K562 (cell line): ENCODE data around the gene HDAC9. TPM values are rescaled to one million over a fixed set of nuclear protein-coding genes. Genes with fewer than 3 reads are reported as not detected.

Source experiments
- ATAC-seq: fragments of 200-7000 bp; cut with Tn5 transposase; 3 replicates; pipeline ENCODE4 v1.9.1; 2020; ENCODE audit warnings: moderate library complexity
- Bru-seq: library from RNA; stranded (reverse); fragments of 400-500 nt; gene quantifications from one replicate; lab custom pipeline; 2021; lab: Mats Ljungman, UMichigan
- BruChase-seq, 2 experiments: library from RNA; stranded (reverse); fragments of 400-500 nt; gene quantifications; one replicate each; lab custom pipeline; 2021; lab: Mats Ljungman, UMichigan
- BruUV-seq: library from RNA; stranded (reverse); fragments of 400-500 nt; replicated peaks from 2 replicates; lab custom pipeline; 2021; lab: Mats Ljungman, UMichigan
- CTCF ChIA-PET: fragments of 300-600 bp; formaldehyde crosslinking; extraction: SDS; loops from one replicate; lab custom pipeline; 2021; ENCODE audit warnings: low intra/inter-chr PET ratio; lab: Yijun Ruan, JAX
- POLR2A ChIA-PET: fragments of 300-600, 350-650 bp; sonication (Branson Sonifier 250); formaldehyde crosslinking; extraction: SDS; loops from one replicate; lab custom pipeline; 2021; ENCODE audit warnings: antibody characterized with exemption, inconsistent platforms; lab: Yijun Ruan, JAX
- DNase-seq, 4 experiments: peaks; one replicate each; pipeline versions ENCODE4 v3.0.0 to v3.0.0-alpha.2; 2011 to 2018; ENCODE audit warnings: low spot score in 3 of 4, mixed read lengths in 3 of 4; ENCODE audit errors: extremely low read depth in 1 of 4
- FAIRE-seq: peaks from 2 replicates; lab custom pipeline; 2011; peaks lifted over from hg19 to GRCh38; lab: Jason Lieb, UNC
- H2AFZ ChIP-seq: 2 replicates; pipeline ENCODE4 v1.6.0; 2011; ENCODE audit warnings: low read depth, low read length, control low read depth, inconsistent platforms
- H3K27ac ChIP-seq: fragments of 200-600 bp; 3 replicates; pipeline ENCODE4 v1.8.0; 2011; ENCODE audit warnings: low read depth, mild to moderate bottlenecking, control low read depth, inconsistent platforms, low read length, moderate library complexity, mixed read lengths; ENCODE audit errors: extremely low read depth
- H3K27me3 ChIP-seq, 2 experiments: fragments of 300-600 bp in 1 of 2; 2 replicates in 1 of 2; 3 replicates in 1 of 2; pipeline versions ENCODE4 v1.6.0 to v1.8.0; 2011; ENCODE audit warnings: inconsistent platforms in 2 of 2, low read length in 2 of 2, mild to moderate bottlenecking in 1 of 2, mixed read lengths in 1 of 2, moderate library complexity in 1 of 2; ENCODE audit not compliant: control insufficient read depth in 2 of 2, insufficient read depth in 2 of 2
- H3K36me3 ChIP-seq: fragments of 300-600 bp; 3 replicates; pipeline ENCODE4 v1.8.0; 2011; ENCODE audit warnings: mild to moderate bottlenecking, low read length, inconsistent platforms; ENCODE audit not compliant: control insufficient read depth, insufficient read depth
- H3K4me1 ChIP-seq, 2 experiments: fragments of 200-600 bp in 1 of 2; replicated peaks in 1 of 2; 2 replicates in 1 of 2; 3 replicates in 1 of 2; pipeline versions ENCODE4 v1.5.1 to v1.8.0; 2011; ENCODE audit warnings: inconsistent platforms in 2 of 2, low read length in 2 of 2, mild to moderate bottlenecking in 1 of 2, mixed read lengths in 1 of 2, moderate library complexity in 1 of 2; ENCODE audit not compliant: control insufficient read depth in 2 of 2, insufficient read depth in 2 of 2
- H3K4me2 ChIP-seq: 2 replicates; pipeline ENCODE4 v1.6.1; 2011; ENCODE audit warnings: low read length, control low read depth, inconsistent platforms, mixed read lengths; ENCODE audit not compliant: insufficient read depth
- H3K4me3 ChIP-seq: fragments of 200-600 bp; sonication (generic), shearing (Covaris generic); 2 replicates; pipeline ENCODE4 v1.5.1; 2016; ENCODE audit warnings: control low read depth, inconsistent platforms
- H3K79me2 ChIP-seq: fragments of 200-600 bp; 3 replicates; pipeline ENCODE4 v1.8.0; 2011; ENCODE audit warnings: low read length, inconsistent platforms; ENCODE audit not compliant: control insufficient read depth, insufficient read depth
- H3K9ac ChIP-seq, 2 experiments: 2 replicates each; pipeline versions ENCODE4 v1.6.0 to v1.6.1; 2011; ENCODE audit warnings: low read depth in 2 of 2, low read length in 2 of 2, control low read depth in 1 of 2, inconsistent platforms in 1 of 2, mild to moderate bottlenecking in 1 of 2, mixed read lengths in 1 of 2; ENCODE audit not compliant: insufficient read depth in 1 of 2
- H3K9me1 ChIP-seq: one replicate; pipeline ENCODE4 v1.6.0; 2011; ENCODE audit warnings: inconsistent platforms, mild to moderate bottlenecking, low read length, moderate library complexity; ENCODE audit not compliant: control insufficient read depth, insufficient read depth
- H3K9me3 ChIP-seq: replicated peaks from 2 replicates; pipeline ENCODE4 v1.5.1; 2011; ENCODE audit warnings: low read depth, low read length, inconsistent platforms; ENCODE audit not compliant: control insufficient read depth, insufficient read depth
- H4K20me1 ChIP-seq: replicated peaks from 2 replicates; pipeline ENCODE4 v1.6.1; 2011; ENCODE audit warnings: low read length, inconsistent platforms, mixed read lengths; ENCODE audit not compliant: control insufficient read depth, insufficient read depth
- BHLHE40 ChIP-seq: IDR thresholded peaks from 2 replicates; pipeline ENCODE4 v1.6.1; 2011; ENCODE audit warnings: low read length, improper control_type of control experiment
- MEF2D ChIP-seq: conservative IDR thresholded peaks from 2 replicates; pipeline ENCODE4 v1.6.1; 2016; ENCODE audit warnings: low read depth, missing genetic modification characterization, missing compliant biosample characterization
- WGBS: fragments of 100-300 bp; shearing (Covaris generic); methylation state at CpG from one replicate; pipeline ENCODE4 v1.1.6; 2016; ENCODE audit warnings: low coverage, mixed read lengths; ENCODE audit not compliant: insufficient coverage; ENCODE audit errors: missing lambda C conversion rate; 5-methylcytosine and 5-hydroxymethylcytosine counted together
- in situ Hi-C: fragments of 300-500 bp; cut with MboI; formaldehyde crosslinking; loops from 4 replicates; pipeline ENCODE4 v1.15.0; 2018; ENCODE audit warnings: inconsistent platforms, mixed read lengths
- intact Hi-C: fragments of 100-400 bp; cut with micrococcal nuclease; formaldehyde crosslinking; loops from 2 replicates; pipeline ENCODE4 v1.14.2; 2022
- long read RNA-seq, 3 experiments: library from polyadenylated mRNA in 2 of 3; library from RNA in 1 of 3; unstranded in 2 of 3; stranded (forward) in 1 of 3; transcript quantifications; one replicate each; pipeline ENCODE4 v2.0.0, GENCODE V29; 2019 to 2022
- polyA minus RNA-seq, 3 experiments: library from RNA; depleted of rRNA, polyadenylated mRNA; stranded (reverse); fragments of >200 nt; gene quantifications; 2 replicates each; pipeline ENCODE4 v1.2.3, GENCODE V29; 2011
- polyA plus RNA-seq, 8 experiments: library from polyadenylated mRNA; depleted of rRNA in 4 of 8; stranded (reverse) in 5 of 8; unstranded in 3 of 8; fragments of >200 nt; fragmentation: Nextera tagmentation in 2 of 8; fragmentation: Illumina TruSeq in 1 of 8; extraction: Ambion mirVana in 2 of 8; extraction: Trizol in 1 of 8; gene quantifications; 2 replicates each; pipeline versions ENCODE4 v1.2.1 to v1.2.3, GENCODE V29; 2011 to 2014; ENCODE audit warnings: inconsistent platforms in 1 of 8, missing spikeins in 1 of 8
- total RNA-seq, 7 experiments: library from RNA; depleted of rRNA in 6 of 7; stranded (reverse); fragments of >200 nt in 6 of 7; fragmentation: Illumina TruSeq in 2 of 7; extraction: Trizol in 2 of 7; gene quantifications; 2 replicates each; pipeline versions ENCODE4 v1.2.1 to v1.2.3, GENCODE V29; 2011 to 2021; ENCODE audit warnings: low replicate concordance in 1 of 7

HDAC9 gene
- total RNA-seq (2011; cell fraction: chromatin; rRNA removed; ENCODE audit: low replicate concordance), result 0.60 and 0.72 TPM in 2 replicates
- not detected in 2 replicates for total RNA-seq (2011; cell fraction: nucleolus; rRNA removed)
- total RNA-seq (2011; cell fraction: nucleoplasm; rRNA removed), result 0.51 and 1.1 TPM in 2 replicates
- total RNA-seq (2014; rRNA removed) (0.18 and 0.33 TPM in 2 replicates), total RNA-seq (2014; rRNA removed; fragmentation: Illumina TruSeq; extraction: Trizol) (0.62 and 0.99 TPM in 2 replicates), total RNA-seq (2015; rRNA removed; fragmentation: Illumina TruSeq; extraction: Trizol) (0.57 and 0.91 TPM in 2 replicates), total RNA-seq (2021) (0.31 and 0.58 TPM in 2 replicates), polyA plus RNA-seq (2011; rRNA removed) (0.08 and 0.14 TPM in 2 replicates), polyA plus RNA-seq (2014; fragmentation: Illumina TruSeq; extraction: Trizol) (0.33 and 0.64 TPM in 2 replicates), polyA plus RNA-seq (2014; fragmentation: Nextera tagmentation; extraction: Ambion mirVana) (under 1 TPM; 0.20 to 0.56 TPM), polyA plus RNA-seq (2014; rRNA removed) (0.19 and 0.84 TPM in 2 replicates), polyA minus RNA-seq (2011; rRNA and poly(A)+ RNA removed) (0.81 and 1.3 TPM in 2 replicates), Bru-seq, nascent RNA (percentile 21 among the genes with signal in this experiment), BruChase-seq, experiment 1, labeled RNA remaining after a 2-hour chase (percentile 24 among the genes with signal in this experiment), BruChase-seq, experiment 2, labeled RNA remaining after a 6-hour chase (percentile 24 among the genes with signal in this experiment)
- 0.03 and 0.04 TPM in 2 replicates for polyA plus RNA-seq (2011; cell fraction: cytosol; rRNA removed)
- polyA plus RNA-seq (2011; cell fraction: nucleus; rRNA removed), result 0.15 and 0.20 TPM in 2 replicates
- polyA plus RNA-seq (2012), result 1.0 and 2.9 TPM in 2 replicates
- polyA minus RNA-seq (2011; cell fraction: cytosol; rRNA and poly(A)+ RNA removed), result not detected in 2 replicates
- 0.78 TPM in 1 of 2 replicates, not detected in the other for polyA minus RNA-seq (2011; cell fraction: nucleus; rRNA and poly(A)+ RNA removed)
- long read RNA-seq, experiment 1, result 0 reads
- long read RNA-seq, experiment 2, partial matches to known transcripts, result 0 of 1 reads
- long read RNA-seq, experiment 2, other reads (novel, unspliced or antisense), result 1 of 1 reads
- long read RNA-seq, experiment 3, result 0 reads

DNA sequence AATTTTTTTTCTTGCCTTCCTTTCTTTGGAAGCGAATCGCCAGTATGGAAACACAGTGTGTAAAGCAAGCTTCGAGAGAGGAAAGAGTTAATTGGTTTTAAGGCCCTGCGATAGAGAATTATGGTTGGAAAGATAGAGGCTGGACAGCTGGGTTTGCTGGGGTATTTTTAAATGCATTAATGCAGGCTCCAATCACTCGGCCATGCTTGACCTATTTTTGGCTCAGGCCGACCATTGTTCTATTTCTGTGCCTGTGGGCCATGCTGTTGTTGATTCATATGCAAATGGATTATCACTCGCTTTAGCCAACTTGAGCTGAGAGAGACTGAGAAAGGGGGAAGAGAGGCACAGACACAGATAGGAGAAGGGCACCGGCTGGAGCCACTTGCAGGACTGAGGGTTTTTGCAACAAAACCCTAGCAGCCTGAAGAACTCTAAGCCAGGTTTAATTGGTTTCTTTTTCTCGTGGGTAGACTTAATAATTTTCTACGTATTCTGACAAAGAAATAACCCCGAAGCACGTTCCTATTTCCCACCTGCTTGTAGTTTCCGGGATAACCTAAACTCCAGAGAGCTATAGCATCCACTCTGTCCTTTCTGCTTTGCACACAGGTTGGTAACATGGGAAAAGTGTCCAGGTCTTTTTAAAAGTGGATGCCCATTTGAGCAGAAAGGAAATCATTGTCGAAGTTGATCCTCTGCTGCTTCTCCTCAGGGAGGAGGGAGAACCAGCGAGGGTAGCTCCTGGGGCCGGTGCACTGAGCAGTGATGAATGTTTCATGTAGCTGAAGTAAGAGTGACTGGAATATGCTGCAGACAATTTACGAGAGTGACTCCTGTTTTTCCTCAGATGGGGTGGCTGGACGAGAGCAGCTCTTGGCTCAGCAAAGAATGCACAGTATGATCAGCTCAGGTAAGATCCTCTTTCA is at the start of gene HDAC9:
Gene HDAC9 (plus strand): TSS at position 338 of the 929 bp plus-strand sequence. CDS start 554 bp downstream, at position 892.
- no peaks in the 10 kb centered on the region for H3K79me2 ChIP-seq
- ATAC-seq (no peak), FAIRE-seq (no peak), DNase-seq (no peak)
- in situ Hi-C loops (no loop called here), intact Hi-C loops (no loop called here)
- H2AFZ ChIP-seq, result no peak within 1 kb of the TSS
- H3K27me3 ChIP-seq, result no peaks in the 10 kb centered on the region
- no peaks in the 10 kb centered on the region for H3K9me1 ChIP-seq
- no peak within 1 kb of the TSS for H3K9ac ChIP-seq
- no peak within 1 kb of the TSS for H3K4me2 ChIP-seq
- ChIA-PET POLR2A (no interaction called here), CTCF (no interaction called here)
- H3K9me3 ChIP-seq, result no peaks in the 10 kb centered on the region
- no peaks in the 10 kb centered on the region for H3K4me1 ChIP-seq
- no peaks in the 10 kb centered on the region for H4K20me1 ChIP-seq
- TF ChIP-seq BHLHE40 (no peak), MEF2D (0 out of 2 replicates have a peak, but pooled peaks have one; percentile 44)
- no peak within 1 kb of the TSS for H3K4me3 ChIP-seq
- H3K27ac ChIP-seq, result no peak within 1 kb of the TSS
- 2% methylated on average over 18 of the region's 18 CpGs for WGBS
- no TSS peak for BruUV-seq
- H3K36me3 ChIP-seq, result no peaks in the 10 kb centered on the region
